ENCODE data around the gene ELAC2. TPM values are rescaled to one million over a fixed set of nuclear protein-coding genes. Genes with fewer than 3 reads are reported as not detected.

The ELAC2 gene
- total and polyA plus RNA-seq, 2 of the 8 experiments (the other 6 are each of a cell fraction or from before 2014, with no cell fraction given): 91.6 to 127 TPM

- Histone ChIP-seq H3K4ac (replicated peaks; ENCODE audit: insufficient read length, low read depth, low read length) (no peak overlapping the region), H3K23ac (ENCODE audit: insufficient read length) (no peak overlapping the region), H4K5ac (ENCODE audit: insufficient read length, low read depth, low read length) (no peak overlapping the region), H2AK5ac (ENCODE audit: low read depth, low read length) (no peak overlapping the region), H3K27ac (ENCODE audit: low read depth, low read length) (no peak overlapping the region), H3K27me3 (replicated peaks in 1 of 4; ENCODE audit: control insufficient read depth in 3 of 4, extremely low read depth in 1 of 4, insufficient read depth in 3 of 4, low read length in 3 of 4) (no peaks in the 10 kb centered on the region), H4K91ac (replicated peaks; ENCODE audit: insufficient read length, low read length) (no peak overlapping the region), H2AFZ (ENCODE audit: low read length) (no peak overlapping the region), H2BK5ac (ENCODE audit: low read depth, low read length) (no peak overlapping the region), H2BK20ac (ENCODE audit: low read length) (no peak overlapping the region), H4K20me1 (replicated peaks in 1 of 2; ENCODE audit: control insufficient read depth in 1 of 2, insufficient read depth in 2 of 2, low read length in 2 of 2) (no peaks in the 10 kb centered on the region), H2BK120ac (replicated peaks; ENCODE audit: low read depth, low read length) (no peak overlapping the region), H3K4me2 (ENCODE audit: insufficient read depth in 1 of 2, low read depth in 2 of 2, low read length in 2 of 2) (no peak overlapping the region), H3K36me3 (ENCODE audit: control insufficient read depth in 2 of 4, insufficient read depth in 4 of 4, low read length in 3 of 4) (no peaks in the 10 kb centered on the region), H3K18ac (ENCODE audit: extremely low read depth, low read length) (no peak overlapping the region), H2BK15ac (ENCODE audit: low read length) (no peak overlapping the region), H3K4me1 (replicated peaks in 1 of 4; ENCODE audit: control insufficient read depth in 3 of 4, insufficient read depth in 4 of 4, low read length in 3 of 4) (no peaks in the 10 kb centered on the region), H3K56ac (replicated peaks; ENCODE audit: insufficient read length, low read depth, low read length) (no peak overlapping the region), H3K9me3 (ENCODE audit: insufficient read depth in 2 of 2, low read depth in 1 of 2, low read length in 1 of 2) (no peaks in the 10 kb centered on the region), H3K23me2 (ENCODE audit: low read depth, low read length) (no peaks in the 10 kb centered on the region), H2BK12ac (ENCODE audit: low read depth, low read length) (no peak overlapping the region), H3K79me2 (ENCODE audit: control insufficient read depth in 1 of 2, insufficient read depth in 2 of 2, low read length in 2 of 2) (no peaks in the 10 kb centered on the region), H3K9ac (replicated peaks in 1 of 4; ENCODE audit: extremely low read depth in 1 of 4, low read depth in 3 of 4, low read length in 3 of 4) (no peak overlapping the region), H3K4me3 (ENCODE audit: extremely low read depth in 1 of 4, insufficient read depth in 2 of 4, low read depth in 3 of 4, low read length in 4 of 4) (no peak overlapping the region), H4K8ac (ENCODE audit: extremely low read depth, insufficient read depth, low read length) (no peak overlapping the region), H3K14ac (ENCODE audit: insufficient read length) (no peak overlapping the region), H3K79me1 (ENCODE audit: low read depth, low read length) (no peaks in the 10 kb centered on the region)
- ChIA-PET POLR2A (ENCODE audit: partially characterized antibody) (no interaction called here), CTCF (ENCODE audit: partially characterized antibody) (interaction anchor here (1.1 to 3.1 kb wide), 2 partner anchors 9 to 24 kb away, joined by 3 to 15 read pairs; no protein-coding TSS in a partner anchor)
- FAIRE-seq (no peak), DNase-seq (ENCODE audit: low read depth in 1 of 2, low spot score in 2 of 2) (no peak)
- TF ChIP-seq SRF (IDR thresholded peaks at IDR 0.05; ENCODE audit: low read depth, low read length): no peak
- TF ChIP-seq HDAC6 (IDR thresholded peaks at IDR 0.05; ENCODE audit: low read depth, low read length): no peak
- TF ChIP-seq USF2 (IDR thresholded peaks at IDR 0.05; ENCODE audit: low read length): no peak
- TF ChIP-seq TAF7 (optimal IDR thresholded peaks at IDR 0.05; ENCODE audit: borderline replicate concordance, low read depth, low read length): no peak
- no peak for TF ChIP-seq RNF2 (IDR thresholded peaks at IDR 0.05; ENCODE audit: borderline replicate concordance, low read depth, low read length, missing control alignments, poor library complexity, severe bottlenecking)
- WGBS, 2 experiments (ENCODE audit: extremely low coverage in 1 of 2, insufficient coverage in 1 of 2, insufficient read length in 1 of 2, insufficient replicate concordance in 2 of 2, low coverage in 1 of 2, low lambda C conversion rate in 2 of 2, missing lambda C conversion rate in 1 of 2): 90% methylated on average over 5 of the region's 5 CpGs; no CpG with 5 or more reads in 1 of the 2 experiments
Measured at GRCh38 chr17:13055131-13055530, 37.3 kb upstream of the ELAC2 start.

Measured in H1 (cell line).